Stimulated activated naive B cell treated with anti-CD40 and anti-IgM and Interleukin-4, amounts not matched to agents 10 μg/mL and 1 μg/mL and 100 μg/mL, for 72 hours (primary cell): ENCODE results near the gene COMT.
A peak's percentile ranks its signal among the peaks of the same experiment; 100 is the strongest.

ENCODE experiments used
- ATAC-seq, 2 donors: fragments of 150-1000 bp; cut with Tn5 transposase; replicated peaks; 2 replicates each; pipeline ENCODE4 v1.10.0; 2021; ENCODE audit warnings: moderate library complexity in 1 of 2
- DNase-seq: peaks from one replicate; pipeline ENCODE4 v3.0.0; 2021
- H3K27ac Mint-ChIP-seq: one replicate; pipeline ENCODE4 v1.8.0; 2022; ENCODE audit warnings: mild to moderate bottlenecking, mixed read lengths
- H3K27me3 Mint-ChIP-seq, 2 donors: one replicate each; pipeline ENCODE4 v1.8.0; 2022; ENCODE audit warnings: mixed read lengths in 2 of 2
- H3K36me3 Mint-ChIP-seq, 2 donors: one replicate each; pipeline ENCODE4 v1.8.0; 2022; ENCODE audit warnings: mixed read lengths in 2 of 2, mild to moderate bottlenecking in 1 of 2
- H3K4me1 Mint-ChIP-seq, 2 donors: one replicate each; pipeline ENCODE4 v1.8.0; 2022; ENCODE audit warnings: mixed read lengths in 2 of 2, mild to moderate bottlenecking in 1 of 2
- H3K4me3 Mint-ChIP-seq, 2 donors: one replicate each; pipeline ENCODE4 v1.8.0; 2022; ENCODE audit warnings: mild to moderate bottlenecking in 2 of 2, mixed read lengths in 2 of 2, moderate library complexity in 1 of 2
- H3K9me3 Mint-ChIP-seq, 2 donors: one replicate each; pipeline ENCODE4 v1.8.0; 2022; ENCODE audit warnings: mixed read lengths in 2 of 2, mild to moderate bottlenecking in 1 of 2

Gene COMT

GRCh38 chr22:19998232-19998951 lies 56.8 kb downstream of the COMT start:
- DNase-seq (no peak), ATAC-seq (no peak)
- peaks cover 1 to 7% of the 10 kb centered on the region in 2 donors for H3K9me3 Mint-ChIP-seq
- H3K27me3 Mint-ChIP-seq, result peaks cover 13 to 18% of the 10 kb centered on the region in 2 donors
- no peaks in the 10 kb centered on the region for H3K36me3 Mint-ChIP-seq
- peak overlapping the region; percentile 28 for H3K27ac Mint-ChIP-seq
- H3K4me1 Mint-ChIP-seq, result peaks cover 0 to 9% of the 10 kb centered on the region in 2 donors
- H3K4me3 Mint-ChIP-seq, result no peak overlapping the region

- Mint-ChIP-seq H3K27ac (no peak overlapping the region), H3K27me3 (peaks cover 12 to 13% of the 10 kb centered on the region in 2 donors), H3K9me3 (peaks cover 8 to 13% of the 10 kb centered on the region in 2 donors), H3K4me3 (no peak overlapping the region), H3K4me1 (peaks cover 0 to 6% of the 10 kb centered on the region in 2 donors), H3K36me3 (peaks cover 0 to under 1% of the 10 kb centered on the region in 2 donors)
- ATAC-seq, result no peak
- DNase-seq, result no peak
Observed at GRCh38 chr22:19998991-19999820, 57.6 kb downstream of the COMT start.

- Mint-ChIP-seq H3K4me3 (no peak overlapping the region), H3K27ac (no peak overlapping the region), H3K36me3 (peaks cover 0 to 4% of the 10 kb centered on the region in 2 donors), H3K4me1 (no peaks in the 10 kb centered on the region), H3K9me3 (peaks cover 14% of the 10 kb centered on the region in 2 donors), H3K27me3 (peaks cover 5% of the 10 kb centered on the region in 2 donors)
- DNase-seq, result no peak
- ATAC-seq, result no peak
Observed at GRCh38 chr22:20000246-20001081, 58.9 kb downstream of the COMT start.

GRCh38 chr22:20001082-20001638 lies 59.6 kb downstream of the COMT start:
- Mint-ChIP-seq H3K4me1 (no peaks in the 10 kb centered on the region), H3K9me3 (peaks cover 14% of the 10 kb centered on the region in 2 donors), H3K27ac (no peak overlapping the region), H3K36me3 (peaks cover 0 to 4% of the 10 kb centered on the region in 2 donors), H3K4me3 (no peak overlapping the region), H3K27me3 (peaks cover 5% of the 10 kb centered on the region in 2 donors)
- DNase-seq (no peak), ATAC-seq (no peak)

- DNase-seq (no peak), ATAC-seq (no peak)
- Mint-ChIP-seq H3K27me3 (peaks cover 0 to 5% of the 10 kb centered on the region in 2 donors), H3K4me3 (no peak overlapping the region), H3K36me3 (peaks cover 0 to 4% of the 10 kb centered on the region in 2 donors), H3K4me1 (no peaks in the 10 kb centered on the region), H3K9me3 (peaks cover 14% of the 10 kb centered on the region in 2 donors), H3K27ac (no peak overlapping the region)
Observed at GRCh38 chr22:20002128-20002527, 60.6 kb downstream of the COMT start.

GRCh38 chr22:20002636-20003035 lies 61.1 kb downstream of the COMT start:
- ATAC-seq (no peak), DNase-seq (no peak)
- no peak overlapping the region for H3K4me3 Mint-ChIP-seq
- peaks cover 0 to 4% of the 10 kb centered on the region in 2 donors for H3K36me3 Mint-ChIP-seq
- H3K27me3 Mint-ChIP-seq, result peaks cover 0 to 1% of the 10 kb centered on the region in 2 donors
- H3K9me3 Mint-ChIP-seq, result peaks cover 14% of the 10 kb centered on the region in 2 donors
- H3K27ac Mint-ChIP-seq, result no peak overlapping the region
- H3K4me1 Mint-ChIP-seq, result no peaks in the 10 kb centered on the region

- Mint-ChIP-seq H3K36me3 (peaks cover 0 to 4% of the 10 kb centered on the region in 2 donors), H3K27me3 (no peaks in the 10 kb centered on the region), H3K9me3 (peaks cover 14% of the 10 kb centered on the region in 2 donors), H3K4me1 (no peaks in the 10 kb centered on the region), H3K27ac (no peak overlapping the region), H3K4me3 (no peak overlapping the region)
- ATAC-seq (no peak), DNase-seq (no peak)
Observed at GRCh38 chr22:20003304-20003703, 61.7 kb downstream of the COMT start.

- no peak overlapping the region for H3K27ac Mint-ChIP-seq
- no peak overlapping the region for H3K4me3 Mint-ChIP-seq
- no peak for DNase-seq
- H3K4me1 Mint-ChIP-seq, result no peaks in the 10 kb centered on the region
- H3K9me3 Mint-ChIP-seq, result peaks cover 14% of the 10 kb centered on the region in 2 donors
- H3K36me3 Mint-ChIP-seq, result peaks cover 0 to 4% of the 10 kb centered on the region in 2 donors
- H3K27me3 Mint-ChIP-seq, result no peaks in the 10 kb centered on the region
- no peak for ATAC-seq
Observed at GRCh38 chr22:20004464-20004863, 62.9 kb downstream of the COMT start.

GRCh38 chr22:20008221-20008995 lies 66.8 kb downstream of the COMT start:
- no peaks in the 10 kb centered on the region for H3K27me3 Mint-ChIP-seq
- ATAC-seq, result no peak
- peaks cover 0 to 4% of the 10 kb centered on the region in 2 donors for H3K36me3 Mint-ChIP-seq
- peak overlapping the region; percentile 89 for H3K27ac Mint-ChIP-seq
- peaks cover 9 to 13% of the 10 kb centered on the region in 2 donors for H3K9me3 Mint-ChIP-seq
- no peaks in the 10 kb centered on the region for H3K4me1 Mint-ChIP-seq
- DNase-seq, result no peak
- H3K4me3 Mint-ChIP-seq, result no peak overlapping the region

GRCh38 chr22:20009018-20009491 lies 67.5 kb downstream of the COMT start:
- Mint-ChIP-seq H3K4me1 (no peaks in the 10 kb centered on the region), H3K36me3 (peaks cover 0 to 4% of the 10 kb centered on the region in 2 donors), H3K27me3 (no peaks in the 10 kb centered on the region), H3K27ac (no peak overlapping the region), H3K4me3 (no peak overlapping the region), H3K9me3 (peaks cover 5 to 8% of the 10 kb centered on the region in 2 donors)
- no peak for DNase-seq
- no peak for ATAC-seq

GRCh38 chr22:20009582-20010306 lies 68.2 kb downstream of the COMT start:
- Mint-ChIP-seq H3K27me3 (peaks cover 3 to 4% of the 10 kb centered on the region in 2 donors), H3K27ac (no peak overlapping the region), H3K9me3 (peaks cover under 1% of the 10 kb centered on the region in 2 donors)

GRCh38 chr22:20010307-20011122 lies 68.9 kb downstream of the COMT start:
- no peak for ATAC-seq
- peaks cover 5% of the 10 kb centered on the region in 2 donors for H3K4me1 Mint-ChIP-seq
- no peak overlapping the region for H3K4me3 Mint-ChIP-seq
- peaks cover 9 to 11% of the 10 kb centered on the region in 2 donors for H3K27me3 Mint-ChIP-seq
- H3K27ac Mint-ChIP-seq, result no peak overlapping the region
- no peak for DNase-seq
- no peaks in the 10 kb centered on the region for H3K36me3 Mint-ChIP-seq
- no peaks in the 10 kb centered on the region for H3K9me3 Mint-ChIP-seq

More at GRCh38 chr22:20009582-20010306, 68.2 kb downstream of the COMT start:
- Mint-ChIP-seq H3K4me3 (no peak overlapping the region), H3K36me3 (no peaks in the 10 kb centered on the region), H3K4me1 (peaks cover 3% of the 10 kb centered on the region in 2 donors)
- no peak for ATAC-seq
- DNase-seq, result no peak
